ENCODE measurements around the gene SNX9.

DNA sequence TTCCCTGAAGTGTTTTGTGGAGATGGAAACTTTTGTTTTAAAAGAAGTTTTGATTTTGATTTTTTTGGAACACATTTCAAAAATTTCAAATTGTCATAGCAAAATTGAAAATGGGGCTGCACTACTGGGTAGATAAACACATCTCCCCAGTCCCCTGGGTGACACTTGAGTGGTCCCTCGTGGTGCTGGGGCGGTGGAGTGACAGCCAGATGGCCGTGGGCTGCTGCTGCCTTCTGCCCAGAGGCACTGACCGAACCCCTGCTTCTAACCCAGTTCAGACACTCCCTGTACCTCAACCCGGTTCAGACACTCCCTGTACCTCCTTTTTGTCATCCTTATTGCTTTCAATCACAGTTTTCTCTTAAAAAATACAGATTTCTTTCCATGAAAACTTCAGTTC, 88.7 kb downstream of the SNX9 start:
- TF ChIP-seq, protein P1, sequence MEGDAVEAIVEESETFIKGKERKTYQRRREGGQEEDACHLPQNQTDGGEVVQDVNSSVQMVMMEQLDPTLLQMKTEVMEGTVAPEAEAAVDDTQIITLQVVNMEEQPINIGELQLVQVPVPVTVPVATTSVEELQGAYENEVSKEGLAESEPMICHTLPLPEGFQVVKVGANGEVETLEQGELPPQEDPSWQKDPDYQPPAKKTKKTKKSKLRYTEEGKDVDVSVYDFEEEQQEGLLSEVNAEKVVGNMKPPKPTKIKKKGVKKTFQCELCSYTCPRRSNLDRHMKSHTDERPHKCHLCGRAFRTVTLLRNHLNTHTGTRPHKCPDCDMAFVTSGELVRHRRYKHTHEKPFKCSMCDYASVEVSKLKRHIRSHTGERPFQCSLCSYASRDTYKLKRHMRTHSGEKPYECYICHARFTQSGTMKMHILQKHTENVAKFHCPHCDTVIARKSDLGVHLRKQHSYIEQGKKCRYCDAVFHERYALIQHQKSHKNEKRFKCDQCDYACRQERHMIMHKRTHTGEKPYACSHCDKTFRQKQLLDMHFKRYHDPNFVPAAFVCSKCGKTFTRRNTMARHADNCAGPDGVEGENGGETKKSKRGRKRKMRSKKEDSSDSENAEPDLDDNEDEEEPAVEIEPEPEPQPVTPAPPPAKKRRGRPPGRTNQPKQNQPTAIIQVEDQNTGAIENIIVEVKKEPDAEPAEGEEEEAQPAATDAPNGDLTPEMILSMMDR (IDR thresholded peaks at IDR 0.05), result no peak
- no peak for TF ChIP-seq POLR2A (IDR thresholded peaks at IDR 0.05)
